ENCODE measurements around the gene TSSK3.

DNA sequence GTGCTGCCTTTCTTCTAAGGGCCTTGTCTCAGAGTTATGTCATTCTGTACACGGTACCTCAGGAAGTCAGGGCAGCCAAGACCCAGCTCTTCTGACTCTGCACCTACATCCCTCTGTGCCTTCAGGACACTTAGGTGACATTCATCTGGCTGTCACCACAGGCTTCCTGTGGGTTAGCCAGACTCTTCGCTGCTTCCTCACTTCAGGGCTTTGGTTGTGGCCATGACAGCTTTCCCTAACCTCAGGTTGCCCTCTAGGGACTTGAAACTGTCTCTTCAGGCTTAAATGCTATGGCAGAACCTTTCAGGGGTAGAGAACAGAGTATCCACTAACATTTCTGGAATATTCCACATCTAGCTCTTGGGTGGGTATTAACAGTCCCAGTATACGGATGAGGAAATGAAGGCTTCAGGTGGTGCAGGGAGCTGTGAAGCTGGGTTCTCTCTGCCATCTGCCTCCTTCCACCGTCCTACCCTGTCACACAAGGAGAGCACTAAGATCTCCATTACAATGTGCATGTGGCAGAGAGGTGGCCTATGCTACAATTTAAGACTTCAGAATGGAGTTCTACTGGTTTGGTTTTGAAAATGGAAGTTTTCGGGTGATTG, 9.9 kb downstream of the TSSK3 start:
- TF ChIP-seq TAF1 (IDR thresholded peaks at IDR 0.05; ENCODE audit: borderline replicate concordance, insufficient read depth, low read length) (no peak), POLR2AphosphoS5 (IDR thresholded peaks at IDR 0.05; ENCODE audit: low read depth, low read length) (no peak), REST (IDR thresholded peaks at IDR 0.05; ENCODE audit: insufficient read depth in 1 of 2, low read depth in 2 of 2, low read length in 2 of 2) (no peak)

Measured in PFSK-1 (cell line).